Keratinocyte (primary cell): ENCODE results near the gene RING1. TPM values are rescaled to one million over a fixed set of nuclear protein-coding genes. Genes with fewer than 3 reads are reported as not detected.

Source experiments
- DNase-seq: peaks from one replicate; pipeline ENCODE4 v3.0.0-alpha.2; 2011; ENCODE audit warnings: low read depth, missing footprints, low spot score
- FAIRE-seq: peaks from 2 replicates; lab custom pipeline; 2011; peaks lifted over from hg19 to GRCh38; lab: Jason Lieb, UNC
- H2AFZ ChIP-seq: 2 replicates; pipeline ENCODE4 v1.6.0; 2012; ENCODE audit warnings: low read length, control low read depth, inconsistent platforms; ENCODE audit not compliant: control insufficient read depth
- H3K27ac ChIP-seq: 2 replicates; pipeline ENCODE4 v1.5.1; 2011; ENCODE audit warnings: low read length; ENCODE audit not compliant: control insufficient read depth, insufficient read depth
- H3K27me3 ChIP-seq: 3 replicates; pipeline ENCODE4 v1.6.0; 2011; ENCODE audit warnings: low read length; ENCODE audit not compliant: control insufficient read depth, insufficient read depth; ENCODE audit errors: extremely low read depth
- H3K36me3 ChIP-seq, 2 experiments: 2 replicates in 1 of 2; 3 replicates in 1 of 2; pipeline ENCODE4 v1.5.1; 2011; ENCODE audit warnings: low read length in 2 of 2, mild to moderate bottlenecking in 1 of 2; ENCODE audit not compliant: control insufficient read depth in 2 of 2, insufficient read depth in 2 of 2; ENCODE audit errors: extremely low read depth in 1 of 2
- H3K4me1 ChIP-seq: 3 replicates; pipeline ENCODE4 v1.5.1; 2011; ENCODE audit warnings: low read length; ENCODE audit not compliant: control insufficient read depth, insufficient read depth; ENCODE audit errors: extremely low read depth
- H3K4me2 ChIP-seq: 3 replicates; pipeline ENCODE4 v1.6.0; 2011; ENCODE audit warnings: low read depth, low read length; ENCODE audit not compliant: control insufficient read depth, insufficient read depth; ENCODE audit errors: extremely low read depth
- H3K4me3 ChIP-seq, 3 experiments: fragments of 200-600 bp in 1 of 3; sonication (generic) in 1 of 3; 2 replicates in 2 of 3; 3 replicates in 1 of 3; pipeline ENCODE4 v1.5.1; 2011 to 2016; ENCODE audit warnings: low read length in 3 of 3, mild to moderate bottlenecking in 3 of 3, control low read depth in 2 of 3, inconsistent platforms in 1 of 3, low read depth in 1 of 3, mixed read lengths in 1 of 3, mixed run types in 1 of 3, moderate library complexity in 1 of 3; ENCODE audit not compliant: control insufficient read depth in 2 of 3, insufficient read depth in 2 of 3; ENCODE audit errors: extremely low read depth in 1 of 3
- H3K79me2 ChIP-seq: 2 replicates; pipeline ENCODE4 v1.6.0; 2012; ENCODE audit warnings: low read length; ENCODE audit not compliant: control insufficient read depth, insufficient read depth
- H3K9ac ChIP-seq: 3 replicates; pipeline ENCODE4 v1.6.0; 2011; ENCODE audit warnings: low read length; ENCODE audit not compliant: control insufficient read depth, insufficient read depth; ENCODE audit errors: extremely low read depth
- H3K9me1 ChIP-seq: 3 replicates; pipeline ENCODE4 v1.6.0; 2011; ENCODE audit warnings: low read length; ENCODE audit not compliant: control insufficient read depth, insufficient read depth; ENCODE audit errors: extremely low read depth
- H3K9me3 ChIP-seq: 2 replicates; pipeline ENCODE4 v1.5.1; 2012; ENCODE audit warnings: low read depth, low read length; ENCODE audit not compliant: control insufficient read depth
- H4K20me1 ChIP-seq: 3 replicates; pipeline ENCODE4 v1.6.0; 2011; ENCODE audit warnings: low read length; ENCODE audit not compliant: control insufficient read depth, insufficient read depth; ENCODE audit errors: extremely low read depth
- CTCF ChIP-seq, 3 experiments: IDR thresholded peaks in 1 of 3; conservative IDR thresholded peaks in 1 of 3; optimal IDR thresholded peaks in 1 of 3; 2 replicates in 2 of 3; 3 replicates in 1 of 3; pipeline versions ENCODE3 to v1.5.1; 2011; ENCODE audit warnings: low read length in 3 of 3, mild to moderate bottlenecking in 3 of 3, moderate library complexity in 2 of 3, control low read depth in 1 of 3, inconsistent platforms in 1 of 3; ENCODE audit not compliant: insufficient read depth in 2 of 3; ENCODE audit errors: extremely low read depth in 1 of 3
- EZH2 ChIP-seq: IDR thresholded peaks from one replicate; pipeline ENCODE4 v1.6.1; 2012; ENCODE audit warnings: inconsistent platforms, mild to moderate bottlenecking, low read length, moderate library complexity
- dilution Hi-C: fragments of 300-500 bp; cut with MboI; formaldehyde crosslinking; loops from one replicate; pipeline ENCODE4 v1.7.0; 2020; ENCODE audit warnings: low sequenced_read_pairs; ENCODE audit not compliant: extremely low pct_ligation_motif_present
- polyA plus RNA-seq, 5 experiments: library from polyadenylated mRNA; depleted of rRNA in 3 of 5; stranded (reverse) in 3 of 5; stranded (forward) in 1 of 5; unstranded in 1 of 5; fragments of >200 nt; gene quantifications; 1 replicate in 1 of 5; 2 replicates in 3 of 5; 3 replicates in 1 of 5; pipeline versions ENCODE4 v1.2.1 to v1.2.3, GENCODE V29; 2011 to 2012; ENCODE audit warnings: missing spikeins in 2 of 5, low read depth in 1 of 5, low replicate concordance in 1 of 5

The RING1 gene
- polyA plus RNA-seq, 1 donor (not counting 4 experiments of a cell fraction or from before 2014, with no cell fraction given): 23.0 TPM

GRCh38 chr6:33207552-33208090 lies 679 bp upstream of the RING1 start:
- no peaks in the 10 kb centered on the region for H3K9me3 ChIP-seq
- H3K4me1 ChIP-seq: peaks cover 35% of the 10 kb centered on the region
- peak overlapping the region; percentile 86 for H3K27ac ChIP-seq
- H3K9ac ChIP-seq: peak overlapping the region; percentile 89
- H2AFZ ChIP-seq: peak overlapping the region; percentile 83
- H3K4me2 ChIP-seq: peak overlapping the region; percentile 98
- H4K20me1 ChIP-seq: no peaks in the 10 kb centered on the region
- FAIRE-seq (no peak), DNase-seq (no peak)
- H3K79me2 ChIP-seq: peaks cover 12% of the 10 kb centered on the region
- peak overlapping the region; percentile 74 to 94 (median 76) for H3K4me3 ChIP-seq
- peaks cover 12 to 27% of the 10 kb centered on the region in 2 experiments for H3K36me3 ChIP-seq
- H3K27me3 ChIP-seq: no peaks in the 10 kb centered on the region
- TF ChIP-seq CTCF (optimal IDR thresholded peaks at IDR 0.05 in 1 of 3, IDR thresholded peaks at IDR 0.05 in 1 of 3, conservative IDR thresholded peaks at IDR 0.05 in 1 of 3; ENCODE audit: extremely low read depth in 1 of 3, insufficient read depth in 2 of 3, low read length in 3 of 3): no peak
- no peak for TF ChIP-seq EZH2
- peaks cover 2% of the 10 kb centered on the region for H3K9me1 ChIP-seq
- dilution Hi-C loops: no loop called here

DNA sequence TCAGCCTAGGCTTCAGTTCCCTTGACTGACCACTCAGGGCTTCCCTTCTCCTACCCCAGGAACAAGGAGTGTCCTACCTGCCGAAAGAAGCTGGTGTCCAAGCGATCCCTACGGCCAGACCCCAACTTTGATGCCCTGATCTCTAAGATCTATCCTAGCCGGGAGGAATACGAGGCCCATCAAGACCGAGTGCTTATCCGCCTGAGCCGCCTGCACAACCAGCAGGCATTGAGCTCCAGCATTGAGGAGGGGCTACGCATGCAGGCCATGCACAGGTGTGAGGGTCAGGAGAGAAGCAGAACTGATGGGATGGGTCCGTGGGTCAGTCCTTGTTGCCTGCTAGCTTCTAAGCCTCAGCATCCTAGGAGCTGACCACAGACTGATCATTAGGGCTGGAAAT lies 1.6 kb downstream of the RING1 start:
- Histone ChIP-seq H3K4me1 (peaks cover 41% of the 10 kb centered on the region), H3K9me3 (no peaks in the 10 kb centered on the region), H3K36me3 (peaks cover 3 to 13% of the 10 kb centered on the region in 2 experiments), H3K79me2 (no peaks in the 10 kb centered on the region), H3K9ac (no peak overlapping the region), H2AFZ (no peak overlapping the region), H3K9me1 (no peaks in the 10 kb centered on the region), H3K4me2 (no peak overlapping the region), H3K4me3 (no peak overlapping the region), H3K27me3 (no peaks in the 10 kb centered on the region), H4K20me1 (no peaks in the 10 kb centered on the region), H3K27ac (no peak overlapping the region)
- TF ChIP-seq CTCF (optimal IDR thresholded peaks at IDR 0.05 in 1 of 3, IDR thresholded peaks at IDR 0.05 in 1 of 3, conservative IDR thresholded peaks at IDR 0.05 in 1 of 3; ENCODE audit: extremely low read depth in 1 of 3, insufficient read depth in 2 of 3, low read length in 3 of 3): no peak
- no peak for FAIRE-seq
- dilution Hi-C loops: no loop called here
- DNase-seq: no peak
